ENCODE results near the gene LSS. TPM values are rescaled to one million over a fixed set of nuclear protein-coding genes. Genes with fewer than 3 reads are reported as not detected.
"Not testable (repeated sequence)": the region's sequence is repeated elsewhere in the genome, so short reads cannot be mapped to it uniquely, and the experiment has no call there.

The LSS gene
- polyA plus RNA-seq, 1 donor from 2014 or later: 101 TPM

- not testable (repeated sequence) for H3K27ac ChIP-seq (ENCODE audit: low read length); H4K20me1 ChIP-seq (ENCODE audit: insufficient read depth); H2AFZ ChIP-seq (ENCODE audit: low read depth, low read length); H3K4me2 ChIP-seq (ENCODE audit: low read length); H3K9me2 ChIP-seq (ENCODE audit: insufficient read depth, low read length); H3K9me3 ChIP-seq (ENCODE audit: low read length); H3F3A ChIP-seq (ENCODE audit: insufficient read depth, low read length, poor library complexity, severe bottlenecking); H3K79me2 ChIP-seq (replicated peaks; ENCODE audit: insufficient read depth, low read length); H3K9ac ChIP-seq (ENCODE audit: low read length); H3K27me3 ChIP-seq (ENCODE audit: insufficient read depth, low read depth, low read length); H3K4me3 ChIP-seq (ENCODE audit: low read length)
- H3K36me3 ChIP-seq (ENCODE audit: insufficient read depth, low read length): peaks cover 19% of the 10 kb centered on the region
Measured at GRCh38 chr21:46241577-46241976, 13.0 kb upstream of the LSS start.

GRCh38 chr21:46239817-46240325 is 11.3 kb upstream of the LSS start:
- Histone ChIP-seq H3K9me2 (ENCODE audit: insufficient read depth, low read length) (no peaks in the 10 kb centered on the region), H4K20me1 (ENCODE audit: insufficient read depth) (no peaks in the 10 kb centered on the region), H2AFZ (ENCODE audit: low read depth, low read length) (no peak overlapping the region), H3K79me2 (replicated peaks; ENCODE audit: insufficient read depth, low read length) (no peaks in the 10 kb centered on the region), H3K27ac (ENCODE audit: low read length) (no peak overlapping the region), H3K4me3 (ENCODE audit: low read length) (no peak overlapping the region), H3K36me3 (ENCODE audit: insufficient read depth, low read length) (peaks cover 21% of the 10 kb centered on the region), H3K27me3 (ENCODE audit: insufficient read depth, low read depth, low read length) (no peaks in the 10 kb centered on the region), H3F3A (ENCODE audit: insufficient read depth, low read length, poor library complexity, severe bottlenecking) (no peaks in the 10 kb centered on the region), H3K4me2 (ENCODE audit: low read length) (no peak overlapping the region), H3K9ac (ENCODE audit: low read length) (no peak overlapping the region), H3K9me3 (ENCODE audit: low read length) (no peaks in the 10 kb centered on the region)
- TF ChIP-seq SMC3 (conservative IDR thresholded peaks at IDR 0.05; ENCODE audit: poor library complexity) (no peak), REST (IDR thresholded peaks at IDR 0.05; ENCODE audit: borderline replicate concordance) (no peak), RAD21 (conservative IDR thresholded peaks at IDR 0.05) (no peak), POLR2AphosphoS5 (IDR thresholded peaks at IDR 0.05) (no peak), EP300 (conservative IDR thresholded peaks at IDR 0.05; ENCODE audit: poor library complexity, severe bottlenecking) (no peak), MXI1 (conservative IDR thresholded peaks at IDR 0.05; ENCODE audit: poor library complexity, severe bottlenecking) (no peak)

- Histone ChIP-seq H4K20me1 (ENCODE audit: insufficient read depth) (no peaks in the 10 kb centered on the region), H3K4me3 (ENCODE audit: low read length) (no peak overlapping the region), H3K36me3 (ENCODE audit: insufficient read depth, low read length) (peaks cover 24% of the 10 kb centered on the region), H3K4me2 (ENCODE audit: low read length) (no peak overlapping the region), H3K79me2 (replicated peaks; ENCODE audit: insufficient read depth, low read length) (no peaks in the 10 kb centered on the region), H3K9ac (ENCODE audit: low read length) (no peak overlapping the region), H3K9me3 (ENCODE audit: low read length) (no peaks in the 10 kb centered on the region), H3F3A (ENCODE audit: insufficient read depth, low read length, poor library complexity, severe bottlenecking) (no peaks in the 10 kb centered on the region), H3K27ac (ENCODE audit: low read length) (no peak overlapping the region), H3K27me3 (ENCODE audit: insufficient read depth, low read depth, low read length) (no peaks in the 10 kb centered on the region), H2AFZ (ENCODE audit: low read depth, low read length) (no peak overlapping the region), H3K9me2 (ENCODE audit: insufficient read depth, low read length) (no peaks in the 10 kb centered on the region)
- TF ChIP-seq EP300 (conservative IDR thresholded peaks at IDR 0.05; ENCODE audit: poor library complexity, severe bottlenecking) (no peak), EZH2 (IDR thresholded peaks at IDR 0.05; ENCODE audit: borderline replicate concordance, insufficient read depth, low read length, poor library complexity, severe bottlenecking) (no peak), RAD21 (conservative IDR thresholded peaks at IDR 0.05) (no peak), POLR2AphosphoS5 (IDR thresholded peaks at IDR 0.05) (no peak), REST (IDR thresholded peaks at IDR 0.05; ENCODE audit: borderline replicate concordance) (no peak), CTCF (IDR thresholded peaks at IDR 0.05; ENCODE audit: poor library complexity, severe bottlenecking) (no peak)
Measured at GRCh38 chr21:46237474-46237873, 8.9 kb upstream of the LSS start.

All from neural cell (in vitro differentiated cells).